OCI-LY3 (cell line): Measurements from ENCODE around the gene KCNIP1.

Experiments used
- EZH2phosphoT487 ChIP-seq: fragments of 200-600 bp; shearing (Covaris generic); IDR thresholded peaks from 2 replicates; pipeline ENCODE4 v1.6.1; 2018; ENCODE audit warnings: antibody characterized with exemption, mixed run types, low read depth
- TF ChIP-seq, protein P1 (sequence below): fragments of 200-600, 300-600 bp; sonication (generic); IDR thresholded peaks from 2 replicates; pipeline ENCODE4 v1.5.1; 2014; ENCODE audit warnings: antibody characterized with exemption, low read length, low read depth

DNA sequence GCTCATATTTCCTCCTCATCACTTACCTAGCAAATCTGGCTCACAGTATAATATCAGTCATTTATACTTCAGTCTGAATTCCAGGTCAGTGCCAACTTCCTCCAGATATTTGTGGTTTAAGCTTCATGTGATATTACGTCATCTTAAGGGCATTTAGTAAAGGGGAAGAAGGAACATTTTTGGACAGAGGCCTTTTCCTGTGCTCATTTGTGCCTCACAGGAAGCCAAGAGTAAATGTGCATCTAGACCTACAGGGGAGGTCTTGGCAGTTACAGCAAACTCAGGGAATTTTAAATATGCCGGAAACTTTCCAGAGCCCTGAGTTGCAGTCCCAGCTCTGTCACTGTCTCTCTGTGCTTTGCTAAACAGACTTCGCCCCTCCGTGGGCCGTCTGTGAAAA is 12.3 kb upstream of the KCNIP1 start:
- TF ChIP-seq, protein P1, sequence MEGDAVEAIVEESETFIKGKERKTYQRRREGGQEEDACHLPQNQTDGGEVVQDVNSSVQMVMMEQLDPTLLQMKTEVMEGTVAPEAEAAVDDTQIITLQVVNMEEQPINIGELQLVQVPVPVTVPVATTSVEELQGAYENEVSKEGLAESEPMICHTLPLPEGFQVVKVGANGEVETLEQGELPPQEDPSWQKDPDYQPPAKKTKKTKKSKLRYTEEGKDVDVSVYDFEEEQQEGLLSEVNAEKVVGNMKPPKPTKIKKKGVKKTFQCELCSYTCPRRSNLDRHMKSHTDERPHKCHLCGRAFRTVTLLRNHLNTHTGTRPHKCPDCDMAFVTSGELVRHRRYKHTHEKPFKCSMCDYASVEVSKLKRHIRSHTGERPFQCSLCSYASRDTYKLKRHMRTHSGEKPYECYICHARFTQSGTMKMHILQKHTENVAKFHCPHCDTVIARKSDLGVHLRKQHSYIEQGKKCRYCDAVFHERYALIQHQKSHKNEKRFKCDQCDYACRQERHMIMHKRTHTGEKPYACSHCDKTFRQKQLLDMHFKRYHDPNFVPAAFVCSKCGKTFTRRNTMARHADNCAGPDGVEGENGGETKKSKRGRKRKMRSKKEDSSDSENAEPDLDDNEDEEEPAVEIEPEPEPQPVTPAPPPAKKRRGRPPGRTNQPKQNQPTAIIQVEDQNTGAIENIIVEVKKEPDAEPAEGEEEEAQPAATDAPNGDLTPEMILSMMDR: no peak
- no peak for TF ChIP-seq EZH2phosphoT487
